Midbrain (tissue), 1 donor: ENCODE results near the gene PLXDC1.

ENCODE experiments used
- DNase-seq: peaks from one replicate; lab custom pipeline; 2025; lab: John Stamatoyannopoulos, UW

Gene PLXDC1

DNA sequence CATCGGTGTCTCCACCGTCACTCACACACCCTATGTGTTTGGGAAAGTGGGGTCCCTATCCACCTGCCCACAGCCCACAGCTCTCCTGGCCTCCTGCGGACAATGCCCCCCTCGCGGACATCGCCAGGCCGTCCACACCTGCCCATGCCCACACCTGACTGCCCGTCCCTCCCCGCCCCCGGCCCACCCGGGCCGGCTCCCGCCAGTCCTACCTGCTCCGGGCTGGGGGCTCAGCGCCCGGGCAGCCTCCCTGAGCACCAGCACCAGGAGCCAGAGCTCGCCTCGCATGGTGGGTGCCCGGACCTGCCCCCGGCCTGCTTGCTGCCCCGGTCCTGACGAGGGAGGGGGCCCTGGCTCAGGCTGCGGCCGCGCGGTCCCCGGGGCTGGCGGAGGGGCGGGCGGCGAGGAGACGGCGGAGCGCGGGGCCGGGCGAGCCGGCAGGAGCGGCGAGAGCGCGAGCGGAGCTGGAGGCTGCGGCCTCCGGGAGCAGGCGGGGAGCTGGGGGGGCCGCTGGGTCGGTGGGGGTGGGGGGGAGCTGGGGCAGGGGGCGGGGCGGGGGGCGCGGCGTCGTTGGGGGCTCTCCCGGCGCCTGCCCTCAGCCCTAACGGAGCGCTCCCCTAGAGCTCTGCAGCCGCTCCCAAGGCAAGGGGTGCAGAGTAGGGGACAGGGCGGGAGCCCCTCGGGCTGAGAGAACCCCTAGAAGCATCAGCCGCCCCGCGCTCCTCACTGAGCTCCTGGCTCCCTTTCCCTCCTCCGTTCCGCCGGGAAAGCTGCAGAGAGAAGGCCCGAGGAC, at the start of gene PLXDC1:
TSS of gene PLXDC1 (minus strand) at position 488 of the 793 bp plus-strand sequence. CDS start at position 288, 200 bp downstream.
- no peak for DNase-seq

DNA sequence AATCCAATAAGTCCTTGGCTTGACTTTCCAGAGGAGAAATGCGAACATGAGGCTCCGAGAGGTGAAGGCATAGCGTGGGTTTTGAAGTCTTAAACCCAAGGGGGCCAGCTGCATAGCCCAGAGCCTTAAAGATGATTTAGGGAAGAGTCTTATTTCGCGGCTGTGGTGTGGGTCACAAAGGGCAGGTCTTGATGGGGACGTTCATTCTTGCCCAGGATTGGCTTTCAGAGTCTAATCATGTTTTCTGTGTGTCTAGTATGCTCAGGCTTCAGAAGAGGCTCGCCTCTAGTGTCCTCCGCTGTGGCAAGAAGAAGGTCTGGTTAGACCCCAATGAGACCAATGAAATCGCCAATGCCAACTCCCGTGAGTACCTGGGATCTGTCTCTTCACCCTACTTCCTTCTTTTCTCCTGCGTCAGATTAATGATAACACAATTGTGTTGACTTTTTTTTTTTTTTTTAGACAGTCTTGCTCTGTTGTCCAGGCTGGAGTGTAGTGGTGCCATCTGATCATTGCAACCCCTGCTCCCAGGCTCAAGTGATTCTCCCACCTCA, 49.6 kb upstream of the PLXDC1 start:
- DNase-seq, result no peak

DNA sequence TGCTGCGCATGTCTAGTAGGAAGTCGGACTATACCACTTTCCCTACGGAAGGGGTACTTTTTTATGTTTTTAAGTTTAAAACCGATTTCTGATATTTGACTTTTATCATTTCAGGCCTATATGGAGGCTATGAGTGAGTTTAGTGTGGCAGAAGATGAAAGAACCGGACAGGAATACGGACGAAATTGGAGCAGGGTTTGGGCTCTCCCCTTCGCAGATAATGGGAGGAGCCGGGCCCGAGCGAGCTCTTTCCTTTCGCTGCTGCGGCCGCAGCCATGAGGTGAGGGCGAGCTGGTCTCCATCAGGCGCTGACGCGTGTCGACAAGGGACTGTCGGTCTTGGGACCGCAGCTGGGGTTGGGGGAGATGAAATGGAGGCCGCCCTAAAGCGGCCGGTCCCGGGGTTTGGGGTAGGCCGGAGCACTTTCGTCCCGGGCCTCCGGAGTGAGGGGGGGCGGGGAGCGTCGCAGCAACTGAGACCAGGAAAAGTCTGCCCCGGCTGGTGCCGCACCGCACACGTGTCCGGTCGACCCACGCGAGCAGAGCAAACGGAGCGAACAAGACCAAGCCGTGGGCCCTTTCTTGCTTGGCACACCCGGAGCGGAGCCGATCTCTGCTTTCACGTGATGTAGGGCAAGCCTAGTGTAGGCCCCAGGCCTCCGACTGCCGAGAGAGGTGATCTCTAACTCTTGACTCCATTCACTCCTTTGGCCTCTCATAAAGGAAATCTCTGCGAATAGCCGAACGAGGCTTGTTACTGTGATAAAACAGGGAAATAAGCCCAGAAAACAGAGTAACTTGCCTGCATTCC, 48.8 kb upstream of the PLXDC1 start, which contains the start of gene RPL19:
TSS of gene RPL19 (plus strand) at position 214 of the 810 bp plus-strand sequence. CDS start at position 276, 62 bp downstream.
- DNase-seq, result peak; percentile 93

DNA sequence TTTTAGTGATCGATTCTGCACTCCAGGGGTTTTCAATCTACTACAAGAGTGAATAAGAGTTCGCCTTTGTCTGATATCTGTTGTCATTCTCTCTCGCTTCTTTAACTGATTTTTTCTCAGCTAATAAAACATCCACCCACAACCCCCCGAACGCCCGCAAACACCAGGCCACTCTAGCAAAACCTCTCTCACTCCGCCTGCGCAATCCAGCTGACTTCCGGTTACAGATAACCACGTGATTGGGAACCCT, 48.3 kb upstream of the PLXDC1 start:
- no peak for DNase-seq

DNA sequence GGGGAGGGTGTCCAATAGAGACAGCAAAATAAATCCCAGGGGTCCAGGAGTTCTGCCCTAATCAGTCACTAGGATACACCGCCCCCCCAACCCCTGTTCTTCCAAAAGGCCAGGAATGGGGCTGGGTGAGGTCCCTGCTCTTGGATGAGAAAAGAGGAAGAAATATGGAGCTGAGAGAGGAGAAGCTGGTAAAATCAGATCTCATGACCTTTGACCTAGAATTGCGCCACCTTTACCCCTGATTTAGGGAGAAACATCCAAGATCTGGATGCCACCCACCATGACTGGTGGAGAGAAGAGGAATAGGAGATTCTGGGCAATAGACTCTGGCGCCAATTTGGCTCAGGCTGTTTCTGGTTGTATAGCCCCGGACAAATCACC, 46.7 kb upstream of the PLXDC1 start:
- peak; percentile 14 for DNase-seq

DNA sequence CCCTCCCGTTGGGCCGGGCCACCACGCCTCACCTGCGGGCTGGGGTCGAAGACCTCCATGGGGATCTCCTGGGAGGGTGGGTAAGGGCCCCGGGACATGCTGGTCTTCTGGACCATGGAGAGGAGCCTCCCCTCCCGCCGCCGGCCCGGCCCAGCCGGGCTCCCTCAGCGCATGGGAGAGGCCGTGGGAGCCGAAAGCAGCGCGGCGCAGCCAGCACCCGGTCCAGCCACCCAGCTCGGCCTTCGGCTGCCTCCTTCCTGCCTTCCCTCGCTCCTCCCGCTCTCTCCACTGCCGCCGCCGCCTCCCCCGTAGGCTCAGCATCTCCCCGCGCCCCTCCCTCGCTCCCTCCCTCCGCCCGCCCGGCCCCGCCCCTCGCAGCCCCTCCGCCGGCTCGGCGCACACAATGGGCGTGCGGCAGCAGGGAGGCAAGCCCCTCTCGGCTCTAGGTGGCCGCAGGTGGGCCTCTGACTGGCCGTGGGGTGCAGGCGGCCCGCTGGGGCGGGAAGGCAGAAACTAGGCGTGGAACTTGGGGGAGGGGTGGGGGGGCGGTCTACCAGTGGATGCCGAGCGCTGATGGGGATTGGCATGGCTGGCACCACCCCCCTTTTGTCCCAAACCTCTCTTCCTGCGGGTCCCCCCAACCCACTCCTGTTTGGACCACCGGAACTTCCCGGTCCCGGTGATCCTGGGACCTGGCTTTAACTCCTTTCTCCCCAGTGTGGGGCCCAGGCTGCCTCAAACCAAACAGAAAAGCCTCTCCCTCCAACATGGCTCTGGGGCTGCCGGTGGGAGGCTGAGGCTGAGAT, 46.1 kb upstream of the PLXDC1 start, which contains the start of gene CACNB1:
TSS of gene CACNB1 (minus strand) at position 290 of the 806 bp plus-strand sequence. CDS start at position 116, 174 bp downstream.
- peak; percentile 48 for DNase-seq

DNA sequence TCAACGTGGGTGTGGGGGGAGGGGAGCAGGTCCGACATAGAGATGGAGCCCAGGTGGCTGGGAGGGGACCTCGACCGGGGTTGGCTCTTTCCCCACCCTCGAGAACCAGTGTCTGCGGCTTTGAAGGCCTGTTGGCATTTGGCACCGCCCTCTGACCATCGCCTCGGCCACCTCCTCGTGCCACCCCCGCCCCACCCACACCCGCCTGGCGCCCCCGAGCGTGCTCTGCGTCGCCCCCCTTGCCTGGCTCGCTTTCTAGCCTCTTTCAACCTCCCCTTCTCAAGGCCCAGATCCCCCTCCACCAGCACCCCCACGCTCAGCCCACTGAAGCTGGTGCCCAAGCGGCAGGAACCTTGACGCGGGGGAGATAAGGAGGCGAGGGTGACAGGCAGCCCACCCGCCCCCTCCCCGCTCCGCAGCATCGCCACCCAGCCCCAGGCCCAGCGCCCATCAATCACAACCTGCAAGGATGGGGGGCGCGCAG, 45.4 kb upstream of the PLXDC1 start:
- DNase-seq, result no peak

DNA sequence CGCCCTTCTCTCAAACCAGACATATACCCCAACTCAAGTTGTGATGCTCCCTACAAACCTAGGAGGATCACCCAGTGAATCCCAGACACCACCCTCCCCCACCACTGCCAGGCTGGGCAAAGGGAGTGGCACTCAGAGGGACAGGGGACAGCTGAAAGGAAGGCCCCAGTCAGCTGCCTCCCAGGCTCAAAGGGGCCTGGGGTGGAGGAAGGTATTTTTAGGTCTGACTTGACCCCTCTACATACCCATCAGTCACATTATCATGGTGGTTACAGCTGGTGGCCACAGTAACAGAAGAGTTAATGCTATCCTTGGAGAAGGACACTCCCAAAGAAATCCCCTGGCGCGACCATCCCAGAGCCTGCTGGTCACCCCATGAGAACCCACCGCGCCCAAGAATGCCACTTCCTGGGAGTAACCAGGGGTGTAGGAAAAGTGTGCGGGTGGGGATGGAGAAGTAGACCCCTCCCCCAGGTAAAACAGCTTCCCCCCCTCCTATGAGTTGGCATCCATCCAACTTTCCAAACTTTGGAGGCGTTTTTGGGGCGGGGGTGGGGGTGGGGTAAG, 44.9 kb upstream of the PLXDC1 start:
- DNase-seq, result no peak

DNA sequence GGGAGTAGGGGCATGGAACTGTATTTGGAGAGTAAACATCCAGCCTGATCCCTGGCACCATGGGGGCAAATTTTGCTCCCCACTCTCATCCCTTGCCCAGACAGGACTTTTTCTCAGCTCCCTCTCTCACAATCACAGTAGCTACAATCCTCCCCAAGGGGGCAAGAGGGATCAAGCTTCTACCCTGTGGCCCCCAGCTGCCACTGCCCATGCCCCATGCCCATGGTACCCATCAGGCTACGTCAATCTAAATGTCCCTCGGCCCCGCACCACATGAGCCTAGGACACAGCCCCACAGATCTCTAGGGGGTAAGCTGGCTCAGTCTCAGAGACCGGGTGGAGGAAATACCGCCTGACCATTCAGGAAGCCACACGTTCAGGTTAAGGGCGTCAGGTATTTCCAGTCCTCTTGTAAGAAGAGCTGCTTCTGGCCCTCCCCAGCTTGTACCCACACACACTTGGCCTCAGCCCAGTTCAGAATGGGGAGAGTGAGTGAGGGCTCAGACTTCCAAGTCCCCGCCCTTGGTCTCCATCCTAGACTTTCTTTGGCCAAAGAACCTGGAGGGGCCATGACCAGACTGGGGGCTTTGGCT, 44.2 kb upstream of the PLXDC1 start:
- DNase-seq, result peak; percentile 31

DNA sequence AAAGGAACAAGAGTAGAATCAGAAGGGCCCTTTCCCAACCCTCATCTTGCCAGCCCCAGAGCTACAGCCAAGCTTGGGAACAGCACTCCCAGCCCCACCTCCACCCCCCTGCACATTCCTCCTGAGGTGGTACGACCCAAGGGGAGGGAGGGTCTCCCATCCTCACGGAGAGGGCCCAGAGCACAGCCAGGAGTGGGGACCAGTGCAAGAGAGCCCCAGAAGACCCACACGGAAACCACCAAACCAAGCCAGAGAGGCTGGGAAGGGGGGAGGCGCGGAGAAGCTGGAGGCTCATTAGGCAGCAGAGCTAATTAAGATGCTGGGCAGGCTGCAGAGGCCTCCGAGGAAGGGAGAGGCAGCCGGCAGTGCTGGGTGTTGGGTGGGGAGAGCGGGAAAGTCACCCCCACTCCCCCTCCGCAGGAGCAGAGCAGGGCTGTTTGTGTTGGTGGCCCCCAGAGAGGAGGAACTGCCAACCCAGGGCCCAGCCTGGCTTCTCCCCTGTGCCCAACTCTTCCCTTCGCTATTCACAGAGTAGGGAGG, 43.6 kb upstream of the PLXDC1 start:
- peak; percentile 39 for DNase-seq

DNA sequence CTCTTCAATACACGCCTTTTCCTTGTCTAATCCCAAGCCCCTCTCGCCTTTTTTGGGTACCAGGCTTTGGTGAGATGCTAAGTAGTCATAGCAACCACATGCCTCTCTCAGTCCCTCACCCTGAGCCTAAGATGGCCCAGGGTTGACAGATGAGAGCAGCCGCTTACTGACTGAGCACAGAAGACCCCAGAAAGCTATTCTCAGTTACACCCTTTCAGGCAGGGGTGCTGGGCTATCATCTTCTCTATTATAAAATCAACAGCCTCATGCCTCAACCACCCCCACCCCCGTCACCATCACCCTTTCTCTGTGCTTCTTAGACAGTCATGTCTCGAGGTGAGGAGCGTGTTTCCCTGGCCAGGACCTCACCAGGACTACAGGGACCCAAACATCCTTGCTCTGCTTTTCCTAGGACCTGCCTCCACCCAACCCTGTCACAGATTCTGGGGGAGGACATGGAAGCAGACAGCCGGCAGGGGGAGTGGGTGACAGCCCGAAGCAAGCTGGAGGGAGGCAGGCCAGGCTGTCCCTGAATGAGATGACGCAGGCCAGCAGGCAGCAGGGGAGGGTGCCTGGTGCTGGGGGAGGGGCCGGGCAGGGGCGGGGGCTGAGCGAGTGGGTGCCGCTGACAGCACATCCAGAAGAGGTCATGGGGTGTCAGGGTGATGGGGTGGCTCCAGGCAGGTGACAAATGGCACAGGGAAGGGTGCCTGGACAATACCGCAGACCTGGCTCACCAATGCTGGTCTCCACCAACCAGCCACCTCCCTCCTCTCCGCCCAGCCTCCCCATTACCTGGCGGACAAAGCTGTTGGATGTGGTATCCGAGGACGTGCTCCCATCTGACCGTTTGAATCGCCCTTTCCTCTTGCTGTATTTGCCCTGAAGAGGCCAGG, 42.9 kb upstream of the PLXDC1 start:
- DNase-seq, result peak; percentile 52

DNA sequence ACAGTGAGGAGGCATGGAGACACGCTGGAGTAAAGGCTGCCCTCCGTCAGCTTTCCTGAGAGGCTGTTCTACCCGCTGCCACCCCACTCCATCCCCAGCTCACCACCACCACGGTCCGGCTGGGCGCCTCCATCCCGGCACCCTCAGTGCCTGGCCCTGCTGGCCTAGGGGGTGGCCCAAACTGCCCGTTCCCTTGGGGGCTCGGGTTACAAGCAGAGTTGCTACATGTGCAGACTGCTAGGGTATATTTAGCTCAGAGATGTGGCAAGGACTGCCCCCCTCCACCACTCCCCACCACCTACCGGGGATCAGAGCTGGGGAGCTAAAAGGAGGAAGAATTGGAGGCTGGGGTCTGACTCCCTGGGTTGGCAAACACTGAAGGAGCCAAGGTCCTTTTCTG, 41.9 kb upstream of the PLXDC1 start:
- no peak for DNase-seq

DNA sequence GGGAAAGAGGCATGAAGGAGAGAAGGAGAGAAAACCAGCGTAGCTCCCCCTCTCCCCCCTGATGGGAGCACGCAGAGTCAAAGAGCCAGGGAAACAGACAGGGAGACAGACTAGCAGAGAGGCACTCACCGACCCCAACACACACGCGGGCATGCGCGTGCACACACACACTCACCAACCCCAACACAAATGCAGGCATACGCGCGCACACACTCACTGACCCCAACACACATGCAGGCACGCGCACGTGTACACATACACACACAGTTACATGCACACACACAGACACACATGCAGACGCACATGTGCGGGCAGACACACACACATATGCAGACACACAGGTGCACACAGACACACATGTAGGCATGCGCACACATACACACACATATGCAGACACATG, 41.5 kb upstream of the PLXDC1 start:
- DNase-seq, result no peak

DNA sequence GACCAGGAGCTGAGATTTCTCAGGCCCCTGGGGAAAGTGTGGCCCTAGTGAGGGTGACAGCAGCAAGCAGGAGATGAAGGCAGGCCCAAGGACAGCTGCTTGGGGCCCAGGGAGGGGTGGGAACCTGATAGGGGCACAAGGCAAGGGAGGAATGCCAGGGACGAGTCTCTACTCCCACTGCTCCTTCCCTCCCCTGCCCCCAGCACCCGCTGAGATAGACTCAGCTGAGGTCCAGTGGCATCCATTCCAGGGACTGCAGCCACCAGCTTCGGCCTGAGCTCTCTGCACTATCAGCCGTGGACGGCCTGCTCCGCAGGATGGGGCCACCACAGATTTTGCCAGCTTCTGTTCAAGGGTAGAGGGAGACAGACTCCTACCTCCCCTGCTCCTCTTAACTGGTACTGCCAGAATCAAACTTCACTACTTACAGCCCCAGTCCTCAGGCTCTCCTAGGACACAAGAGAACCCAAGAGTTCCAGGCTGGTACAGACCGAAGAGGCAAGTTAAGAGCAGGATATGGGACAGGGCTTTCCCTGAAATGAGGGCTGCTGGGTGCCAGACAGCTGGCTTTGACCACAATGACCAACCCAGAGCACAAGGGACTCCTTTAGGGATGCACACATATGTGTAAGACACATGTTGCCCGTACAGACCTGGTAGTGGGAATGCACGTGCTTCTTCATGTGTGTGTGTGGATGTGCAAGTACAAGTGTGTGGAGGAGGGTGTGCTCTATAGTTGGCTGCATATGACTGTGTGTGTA, 40.5 kb upstream of the PLXDC1 start:
- DNase-seq, result no peak

DNA sequence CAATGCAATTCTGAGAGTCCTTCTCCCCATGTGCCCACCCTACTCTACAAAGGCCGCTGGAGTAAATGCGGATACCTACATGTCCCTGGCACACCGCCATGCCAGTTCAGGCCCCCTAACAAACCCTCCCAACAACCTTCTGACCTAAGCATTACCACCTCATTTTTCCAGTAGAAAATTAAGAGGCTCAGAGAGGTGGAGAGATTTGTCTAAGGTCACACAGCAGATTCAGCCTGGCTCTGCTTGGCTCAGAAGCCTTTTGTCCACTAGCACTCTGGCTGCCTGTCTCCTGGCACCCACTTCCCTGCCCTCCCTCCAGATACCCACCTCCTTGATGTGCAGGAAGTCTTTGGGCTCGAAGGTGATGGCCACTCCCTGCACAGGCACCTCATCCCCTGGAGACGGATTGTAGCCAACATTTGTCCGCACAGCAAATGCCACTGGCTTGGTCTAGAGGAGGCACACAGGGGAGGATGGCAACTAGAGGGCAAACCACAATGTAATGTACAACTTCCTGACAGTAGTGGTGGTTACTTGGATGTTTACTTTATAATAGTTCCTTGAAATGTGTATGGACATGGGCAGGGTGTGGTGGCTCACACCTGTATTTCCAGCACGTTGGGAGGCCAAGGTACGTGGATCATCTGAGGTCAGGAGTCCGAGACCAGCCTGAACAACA, 35.9 kb upstream of the PLXDC1 start:
- no peak for DNase-seq

DNA sequence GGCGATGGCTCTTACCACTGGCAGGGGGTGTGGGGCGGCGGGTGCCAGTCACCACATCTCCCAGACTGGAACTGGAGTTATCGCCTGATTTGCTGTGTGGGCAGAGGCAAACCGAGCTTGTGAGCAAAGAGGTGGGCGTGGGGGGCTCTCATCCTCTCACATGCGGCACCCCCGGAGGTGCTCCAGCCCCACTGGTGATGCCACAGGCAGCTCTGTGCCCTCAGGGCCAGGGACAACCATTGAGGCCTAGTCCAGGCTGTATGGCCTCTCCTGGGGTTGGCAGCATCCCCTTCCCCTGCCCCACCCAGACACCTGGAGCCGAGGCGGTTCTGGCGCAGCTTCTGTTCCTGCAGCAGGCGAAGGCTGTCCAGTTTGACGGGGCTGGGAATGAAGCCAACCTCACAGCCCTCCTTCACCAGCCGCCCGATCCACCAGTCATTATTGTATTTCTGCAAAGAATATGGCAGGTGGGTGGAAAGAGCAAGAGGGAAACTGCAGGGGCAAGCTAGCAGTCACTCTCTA, 35.1 kb upstream of the PLXDC1 start:
- no peak for DNase-seq

DNA sequence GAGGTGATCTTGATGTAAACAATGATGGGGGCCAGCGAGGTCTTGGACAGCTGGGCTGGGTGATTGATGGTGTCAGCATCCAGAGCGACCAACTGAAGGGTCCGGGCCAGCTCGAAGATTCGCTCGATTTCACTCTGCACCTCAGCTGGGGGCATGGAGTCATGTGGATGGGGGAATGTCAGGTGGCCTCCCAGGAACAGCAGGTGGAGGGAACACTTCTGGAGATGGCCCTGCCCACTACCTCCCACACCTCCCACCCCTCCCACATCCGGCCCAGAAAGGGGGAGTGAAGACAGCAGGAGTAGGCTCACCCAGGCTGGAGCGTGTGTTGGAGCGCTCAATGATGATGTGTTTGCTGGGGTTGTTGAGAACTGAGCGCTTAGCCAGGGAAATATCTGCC, 32.3 kb upstream of the PLXDC1 start:
- no peak for DNase-seq

DNA sequence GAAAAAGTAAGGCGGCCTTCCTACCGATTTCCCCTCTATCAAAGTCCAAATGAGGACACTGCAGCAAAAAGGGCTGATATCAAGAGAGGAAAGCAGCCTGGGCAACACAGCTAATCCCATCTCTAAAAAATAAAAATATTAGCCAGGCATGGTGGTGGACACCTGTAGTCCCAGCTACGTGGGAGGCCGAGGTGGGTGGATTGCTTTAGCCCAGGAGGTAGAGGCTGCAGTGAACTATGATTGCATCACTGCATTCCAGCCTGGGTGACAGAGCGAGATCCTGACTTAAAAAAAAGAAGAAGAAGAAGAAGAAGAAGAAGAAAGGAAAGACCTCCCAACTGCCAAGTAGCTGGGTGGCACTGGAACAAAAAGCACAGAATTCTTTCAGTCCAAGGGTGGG, 31.6 kb upstream of the PLXDC1 start:
- no peak for DNase-seq
